Stimulated activated naive CD4-positive, alpha-beta T cell treated with Interleukin-2 at 50 U/mL for 16 hours (primary cell): ENCODE results near the gene GNAI3.

Experiments
- DNase-seq: peaks from one replicate; lab custom pipeline; 2025; lab: John Stamatoyannopoulos, UW

Gene GNAI3

GRCh38 chr1:109661391-109661790 is 113.0 kb downstream of the GNAI3 start:
- no peak for DNase-seq

- DNase-seq = no peak
Measured at GRCh38 chr1:109664671-109665070, 116.3 kb downstream of the GNAI3 start.

GRCh38 chr1:109667452-109668122 is 119.2 kb downstream of the GNAI3 start, which contains the start of gene GSTM2:
Gene GSTM2, plus strand, starts transcription at chr1:109668057. Its CDS starts 59 bp downstream, at chr1:109668116.
- DNase-seq = peak; percentile 79
